Thyroid gland (tissue), 4 donors: ENCODE data around the gene PDLIM3.

Experiments
- CTCF ChIP-seq, 6 experiments: fragments of 200-600 bp in 3 of 6; fragments of 450-650 bp in 3 of 6; sonication (generic) in 3 of 6; IDR thresholded peaks; one replicate each; pipeline ENCODE4 v1.5.1; 2016 to 2019; ENCODE audit warnings: antibody characterized with exemption in 6 of 6, mild to moderate bottlenecking in 2 of 6, inconsistent platforms in 1 of 6, moderate library complexity in 1 of 6
- POLR2A ChIP-seq, 2 donors: fragments of 450-650 bp; IDR thresholded peaks; one replicate each; pipeline ENCODE4 v1.6.1; 2017; ENCODE audit warnings: antibody characterized with exemption in 2 of 2, mild to moderate bottlenecking in 2 of 2, moderate library complexity in 1 of 2

- TF ChIP-seq CTCF (IDR thresholded peaks at IDR 0.05) (no peak), POLR2A (IDR thresholded peaks at IDR 0.05) (no peak)
Measured at GRCh38 chr4:185524888-185525863, 10.1 kb downstream of the PDLIM3 start.
